PFSK-1 (cell line): ENCODE measurements around the gene VSIG4.

Experiments used
- FOXP2 ChIP-seq: optimal IDR thresholded peaks from 2 replicates; pipeline ENCODE3; 2011; ENCODE audit warnings: borderline replicate concordance, control low read depth, inconsistent platforms; ENCODE audit not compliant: insufficient read depth; ENCODE audit errors: extremely low read length, extremely low read depth
- POLR2AphosphoS5 ChIP-seq: IDR thresholded peaks from 2 replicates; pipeline ENCODE4 v1.6.1; 2012; ENCODE audit warnings: low read depth, mild to moderate bottlenecking, control low read depth, low read length, moderate library complexity
- SIN3A ChIP-seq: IDR thresholded peaks from 2 replicates; pipeline ENCODE4 v1.6.1; 2012; ENCODE audit warnings: mild to moderate bottlenecking, low read length, moderate library complexity, borderline replicate concordance; ENCODE audit not compliant: insufficient read depth
- TAF1 ChIP-seq: IDR thresholded peaks from 2 replicates; pipeline ENCODE4 v1.6.1; 2012; ENCODE audit warnings: low read length, control low read depth, borderline replicate concordance; ENCODE audit not compliant: insufficient read depth
- TF ChIP-seq, protein P1 (sequence below), 2 experiments: IDR thresholded peaks; 2 replicates each; pipeline versions ENCODE4 v1.6.1 to v1.8.0; 2011 to 2012; ENCODE audit warnings: low read depth in 2 of 2, low read length in 2 of 2, control low read depth in 1 of 2, inconsistent platforms in 1 of 2, mild to moderate bottlenecking in 1 of 2, moderate library complexity in 1 of 2; ENCODE audit not compliant: insufficient read depth in 1 of 2

VSIG4 gene

GRCh38 chrX:66014556-66014955, 25.3 kb downstream of the VSIG4 start:
- TF ChIP-seq SIN3A: no peak
- TF ChIP-seq TAF1: no peak
- TF ChIP-seq POLR2AphosphoS5: no peak
- TF ChIP-seq, protein P1, sequence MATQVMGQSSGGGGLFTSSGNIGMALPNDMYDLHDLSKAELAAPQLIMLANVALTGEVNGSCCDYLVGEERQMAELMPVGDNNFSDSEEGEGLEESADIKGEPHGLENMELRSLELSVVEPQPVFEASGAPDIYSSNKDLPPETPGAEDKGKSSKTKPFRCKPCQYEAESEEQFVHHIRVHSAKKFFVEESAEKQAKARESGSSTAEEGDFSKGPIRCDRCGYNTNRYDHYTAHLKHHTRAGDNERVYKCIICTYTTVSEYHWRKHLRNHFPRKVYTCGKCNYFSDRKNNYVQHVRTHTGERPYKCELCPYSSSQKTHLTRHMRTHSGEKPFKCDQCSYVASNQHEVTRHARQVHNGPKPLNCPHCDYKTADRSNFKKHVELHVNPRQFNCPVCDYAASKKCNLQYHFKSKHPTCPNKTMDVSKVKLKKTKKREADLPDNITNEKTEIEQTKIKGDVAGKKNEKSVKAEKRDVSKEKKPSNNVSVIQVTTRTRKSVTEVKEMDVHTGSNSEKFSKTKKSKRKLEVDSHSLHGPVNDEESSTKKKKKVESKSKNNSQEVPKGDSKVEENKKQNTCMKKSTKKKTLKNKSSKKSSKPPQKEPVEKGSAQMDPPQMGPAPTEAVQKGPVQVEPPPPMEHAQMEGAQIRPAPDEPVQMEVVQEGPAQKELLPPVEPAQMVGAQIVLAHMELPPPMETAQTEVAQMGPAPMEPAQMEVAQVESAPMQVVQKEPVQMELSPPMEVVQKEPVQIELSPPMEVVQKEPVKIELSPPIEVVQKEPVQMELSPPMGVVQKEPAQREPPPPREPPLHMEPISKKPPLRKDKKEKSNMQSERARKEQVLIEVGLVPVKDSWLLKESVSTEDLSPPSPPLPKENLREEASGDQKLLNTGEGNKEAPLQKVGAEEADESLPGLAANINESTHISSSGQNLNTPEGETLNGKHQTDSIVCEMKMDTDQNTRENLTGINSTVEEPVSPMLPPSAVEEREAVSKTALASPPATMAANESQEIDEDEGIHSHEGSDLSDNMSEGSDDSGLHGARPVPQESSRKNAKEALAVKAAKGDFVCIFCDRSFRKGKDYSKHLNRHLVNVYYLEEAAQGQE (IDR thresholded peaks at IDR 0.05; ENCODE audit: insufficient read depth in 1 of 2, low read depth in 2 of 2, low read length in 2 of 2): no peak
- no peak for TF ChIP-seq FOXP2

DNA sequence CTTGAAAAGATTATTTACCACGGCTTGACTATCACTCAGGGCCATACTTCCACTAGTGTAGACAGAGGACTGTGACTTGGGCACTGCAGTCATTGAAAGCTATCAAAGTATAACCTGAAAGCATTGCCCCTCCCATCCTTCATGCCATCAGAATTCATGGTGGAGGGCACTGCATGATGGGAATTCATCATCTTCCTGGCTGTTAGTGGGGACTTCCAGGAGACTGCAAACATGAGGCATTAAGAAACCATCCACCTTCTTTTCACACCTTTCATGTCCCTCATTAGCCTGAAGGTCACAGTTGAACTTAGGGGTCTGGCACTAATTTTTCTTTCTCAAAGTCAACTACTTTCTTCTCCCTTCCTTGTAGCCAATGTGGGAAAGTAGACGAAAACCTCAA, 25.8 kb downstream of the VSIG4 start:
- no peak for TF ChIP-seq FOXP2

DNA sequence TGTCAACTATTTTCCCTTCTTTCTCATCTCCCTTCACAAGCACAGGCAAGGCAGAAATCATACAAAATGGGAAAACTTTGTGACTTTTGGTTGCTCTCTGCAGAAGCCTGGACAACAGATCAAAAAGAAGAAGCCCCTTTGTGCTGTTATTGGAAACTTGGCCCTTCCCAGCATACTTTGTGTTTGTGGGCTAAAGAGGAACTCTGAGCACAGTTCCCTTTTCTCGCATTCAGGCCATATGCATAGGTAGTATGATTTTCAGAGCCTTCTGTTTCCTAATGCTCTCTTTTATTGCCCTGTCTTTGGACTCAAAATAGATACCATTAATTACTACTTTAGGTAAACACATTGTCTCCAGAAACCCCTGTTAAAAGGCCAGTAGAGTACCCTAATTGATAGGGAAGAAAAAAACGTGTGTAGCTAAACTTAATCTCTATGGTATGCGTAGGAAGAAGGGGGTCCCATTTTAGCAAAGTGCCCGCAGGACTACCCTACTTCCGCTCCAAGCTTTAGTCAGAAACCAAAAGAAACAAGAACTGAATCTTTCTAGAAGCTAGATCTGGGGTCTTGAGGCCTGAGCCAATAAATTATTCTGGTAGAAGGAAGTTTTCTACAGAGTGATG, 26.6 kb downstream of the VSIG4 start:
- TF ChIP-seq TAF1: no peak
- TF ChIP-seq, protein P1 (IDR thresholded peaks at IDR 0.05; ENCODE audit: insufficient read depth in 1 of 2, low read depth in 2 of 2, low read length in 2 of 2): no peak
- TF ChIP-seq FOXP2: no peak
- TF ChIP-seq SIN3A: no peak
- TF ChIP-seq POLR2AphosphoS5: no peak

DNA sequence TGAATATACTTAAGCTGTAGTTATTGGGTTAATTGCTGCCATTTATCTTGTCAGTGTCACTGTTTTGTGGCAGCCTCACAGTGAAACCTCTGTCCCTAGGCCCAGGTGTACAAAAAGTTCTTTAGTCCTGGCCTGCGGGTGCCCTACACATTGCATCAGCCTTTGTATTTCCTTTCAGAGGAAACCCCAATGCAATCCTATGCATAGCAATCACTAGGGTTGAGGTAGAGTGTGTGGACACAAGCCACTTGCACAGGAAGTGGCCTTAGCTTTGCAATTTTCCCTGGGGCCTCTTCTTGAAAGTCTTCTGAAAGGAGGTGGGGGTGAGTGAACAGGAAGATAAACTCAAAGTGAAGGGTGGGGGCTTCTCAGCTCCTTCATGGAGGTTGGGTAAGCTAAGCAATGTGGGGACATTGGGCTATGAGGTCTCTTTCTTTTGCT, 27.8 kb downstream of the VSIG4 start:
- TF ChIP-seq FOXP2 (no peak), SIN3A (no peak), TAF1 (no peak), POLR2AphosphoS5 (no peak)
- TF ChIP-seq, protein P1 (IDR thresholded peaks at IDR 0.05; ENCODE audit: insufficient read depth in 1 of 2, low read depth in 2 of 2, low read length in 2 of 2): no peak

GRCh38 chrX:66009231-66009845, 30.5 kb downstream of the VSIG4 start:
- TF ChIP-seq TAF1 (no peak), FOXP2 (no peak), POLR2AphosphoS5 (no peak), SIN3A (no peak)
- TF ChIP-seq, protein P1 (IDR thresholded peaks at IDR 0.05; ENCODE audit: insufficient read depth in 1 of 2, low read depth in 2 of 2, low read length in 2 of 2): no peak
